HCT116 (cell line): Measurements from ENCODE around the gene KRTAP12-2. TPM values are rescaled to one million over a fixed set of nuclear protein-coding genes. Genes with fewer than 3 reads are reported as not detected.

ENCODE experiments used
- ATAC-seq: fragments of 200-7000 bp; cut with Tn5 transposase; 2 replicates; pipeline ENCODE4 v1.9.1; 2020; ENCODE audit warnings: mild to moderate bottlenecking, moderate library complexity
- BruUV-seq: library from RNA; stranded (reverse); fragments of 400-500 nt; replicated peaks from 2 replicates; lab custom pipeline; 2021; lab: Mats Ljungman, UMichigan
- CTCF ChIA-PET: fragments of 300-600 bp; sonication (Branson Sonifier 250); formaldehyde crosslinking; loops from one replicate; lab custom pipeline; 2021; ENCODE audit warnings: antibody characterized with exemption; lab: Charles Lee
- POLR2A ChIA-PET: fragments of 300-600, 350-600 bp; sonication (Branson Sonifier 250); formaldehyde crosslinking; loops from one replicate; lab custom pipeline; 2021; ENCODE audit warnings: antibody characterized with exemption; lab: Charles Lee
- RAD21 ChIA-PET, 2 experiments: fragments of 300-600 bp; sonication (Branson Sonifier 250); formaldehyde crosslinking; loops; one replicate each; lab custom pipeline; 2023; ENCODE audit warnings: low total read pairs in 2 of 2; ENCODE audit not compliant: uncharacterized antibody in 2 of 2, unreplicated experiment in 2 of 2, low non-redundant PET in 1 of 2; lab: Charles Lee
- DNase-seq: peaks from one replicate; pipeline ENCODE4 v3.0.0-alpha.2; 2010; ENCODE audit warnings: low read depth, low spot score
- H2AFZ ChIP-seq: fragments of 200-600 bp; shearing (Covaris generic), sonication (generic); 2 replicates; pipeline ENCODE4 v1.6.1; 2017; ENCODE audit warnings: low read depth, mixed run types, mixed read lengths, antibody characterized with exemption, low read length; ENCODE audit not compliant: poor library complexity, severe bottlenecking
- H3K27ac ChIP-seq: 2 replicates; pipeline ENCODE4 v1.5.1; 2012; ENCODE audit warnings: low read depth, low read length
- H3K27me3 ChIP-seq: fragments of 200-600 bp; sonication (generic); 2 replicates; pipeline ENCODE4 v1.6.1; 2016; ENCODE audit warnings: mixed run types, low read length, mixed read lengths; ENCODE audit not compliant: insufficient read depth
- H3K36me3 ChIP-seq, 2 experiments: fragments of 200-500 bp in 1 of 2; fragments of 200-600 bp in 1 of 2; sonication (Bioruptor generic) in 1 of 2; sonication (generic) in 1 of 2; 2 replicates each; pipeline versions ENCODE4 v1.5.1 to v1.6.1; 2014 to 2016; ENCODE audit warnings: low read length in 2 of 2, inconsistent platforms in 1 of 2, mixed read lengths in 1 of 2, mixed run types in 1 of 2; ENCODE audit not compliant: insufficient read depth in 2 of 2, control insufficient read depth in 1 of 2
- H3K4me1 ChIP-seq, 2 experiments: fragments of 200-600 bp in 1 of 2; sonication (generic) in 1 of 2; 2 replicates each; pipeline versions ENCODE4 v1.5.1 to v1.6.1; 2012 to 2017; ENCODE audit warnings: low read length in 2 of 2, inconsistent platforms in 1 of 2, mild to moderate bottlenecking in 1 of 2, mixed read lengths in 1 of 2, mixed run types in 1 of 2, moderate library complexity in 1 of 2; ENCODE audit not compliant: insufficient read depth in 2 of 2, control insufficient read depth in 1 of 2
- H3K4me2 ChIP-seq: fragments of 200-600 bp; sonication (generic); 2 replicates; pipeline ENCODE4 v1.6.1; 2017; ENCODE audit warnings: mixed run types, low read length, mixed read lengths
- H3K4me3 ChIP-seq, 2 experiments: fragments of 200-600 bp in 1 of 2; sonication (generic) in 1 of 2; replicated peaks in 1 of 2; 2 replicates each; pipeline ENCODE4 v1.5.1; 2011 to 2016; ENCODE audit warnings: low read length in 2 of 2, control low read depth in 1 of 2, low read depth in 1 of 2, mild to moderate bottlenecking in 1 of 2, mixed read lengths in 1 of 2, mixed run types in 1 of 2
- H3K79me2 ChIP-seq: fragments of 200-600 bp; sonication (generic); 2 replicates; pipeline ENCODE4 v1.6.1; 2017; ENCODE audit warnings: mild to moderate bottlenecking, mixed run types, low read length, moderate library complexity, mixed read lengths; ENCODE audit not compliant: insufficient read depth
- H3K9ac ChIP-seq: fragments of 200-600 bp; sonication (generic); 2 replicates; pipeline ENCODE4 v1.6.1; 2016; ENCODE audit warnings: low read length, mixed read lengths
- H3K9me2 ChIP-seq: fragments of 200-600 bp; sonication (generic), shearing (Covaris generic); 2 replicates; pipeline ENCODE4 v1.6.1; 2017; ENCODE audit warnings: mixed run types, mild to moderate bottlenecking, moderate library complexity; ENCODE audit not compliant: insufficient read depth
- H3K9me3 ChIP-seq, 2 experiments: fragments of 200-500 bp in 1 of 2; fragments of 200-600 bp in 1 of 2; sonication (Bioruptor generic) in 1 of 2; sonication (generic) in 1 of 2; 2 replicates each; pipeline ENCODE4 v1.6.1; 2014 to 2017; ENCODE audit warnings: low read length in 2 of 2, mixed read lengths in 2 of 2, inconsistent platforms in 1 of 2, low read depth in 1 of 2, mild to moderate bottlenecking in 1 of 2, mixed run types in 1 of 2, moderate library complexity in 1 of 2; ENCODE audit not compliant: control insufficient read depth in 1 of 2, insufficient read depth in 1 of 2
- H4K20me1 ChIP-seq: fragments of 200-600 bp; sonication (generic), shearing (Covaris generic); 2 replicates; pipeline ENCODE4 v1.6.1; 2017; ENCODE audit warnings: mixed run types, mild to moderate bottlenecking, moderate library complexity; ENCODE audit not compliant: insufficient read depth
- ATF3 ChIP-seq: IDR thresholded peaks from 2 replicates; pipeline ENCODE4 v1.6.1; 2012
- CEBPB ChIP-seq: IDR thresholded peaks from 2 replicates; pipeline ENCODE4 v1.6.1; 2012; ENCODE audit warnings: low read depth
- EGR1 ChIP-seq: IDR thresholded peaks from 2 replicates; pipeline ENCODE4 v1.6.1; 2012; ENCODE audit warnings: low read depth
- ELF1 ChIP-seq: IDR thresholded peaks from 2 replicates; pipeline ENCODE4 v1.6.1; 2012; ENCODE audit warnings: low read depth, borderline replicate concordance
- EZH2 ChIP-seq: fragments of 200-600 bp; sonication (generic); IDR thresholded peaks from 2 replicates; pipeline ENCODE4 v1.6.1; 2017; ENCODE audit warnings: antibody characterized with exemption, mixed run types
- FOSL1 ChIP-seq: IDR thresholded peaks from 2 replicates; pipeline ENCODE4 v1.6.1; 2012; ENCODE audit warnings: low read depth
- JUND ChIP-seq: IDR thresholded peaks from 2 replicates; pipeline ENCODE4 v1.6.1; 2012
- POLR2AphosphoS5 ChIP-seq: IDR thresholded peaks from 2 replicates; pipeline ENCODE4 v1.6.1; 2011; ENCODE audit warnings: mild to moderate bottlenecking, low read depth, low read length, moderate library complexity
- RAD21 ChIP-seq: IDR thresholded peaks from 2 replicates; pipeline ENCODE4 v1.6.1; 2012; ENCODE audit warnings: low read depth, mild to moderate bottlenecking
- REST ChIP-seq: IDR thresholded peaks from 2 replicates; pipeline ENCODE4 v1.6.1; 2012; ENCODE audit warnings: low read depth
- SIN3A ChIP-seq: IDR thresholded peaks from 2 replicates; pipeline ENCODE4 v1.6.1; 2012; ENCODE audit warnings: low read depth
- SP1 ChIP-seq: IDR thresholded peaks from 2 replicates; pipeline ENCODE4 v1.6.1; 2012; ENCODE audit warnings: low read depth
- SRF ChIP-seq: IDR thresholded peaks from 2 replicates; pipeline ENCODE4 v1.6.1; 2012; ENCODE audit warnings: low read depth
- YY1 ChIP-seq: IDR thresholded peaks from 2 replicates; pipeline ENCODE4 v1.6.1; 2011; ENCODE audit warnings: low read length, low read depth, moderate library complexity, mild to moderate bottlenecking; ENCODE audit not compliant: insufficient replicate concordance; ENCODE audit errors: extremely low read depth
- ZFX ChIP-seq: fragments of 450-650 bp; IDR thresholded peaks from 2 replicates; pipeline ENCODE4 v1.6.1; 2017
- ZNF274 ChIP-seq: fragments of 200-500 bp; sonication (Bioruptor generic); IDR thresholded peaks from 2 replicates; pipeline ENCODE4 v1.6.1; 2014; ENCODE audit warnings: mild to moderate bottlenecking, low read depth, low read length, inconsistent platforms
- intact Hi-C: fragments of 100-400 bp; cut with micrococcal nuclease; formaldehyde crosslinking; loops from 2 replicates; pipeline ENCODE4 v1.10.0; 2022
- total RNA-seq: library from RNA; stranded (reverse); gene quantifications from one replicate; pipeline ENCODE4 v1.2.1, GENCODE V29; 2021; ENCODE audit not compliant: unreplicated experiment
- TF ChIP-seq, protein P1 (sequence below), 3 experiments: fragments of 200-600 bp in 1 of 3; sonication (generic) in 1 of 3; IDR thresholded peaks in 2 of 3; conservative IDR thresholded peaks in 1 of 3; 2 replicates each; pipeline ENCODE4 v1.5.1; 2012 to 2017; ENCODE audit warnings: low read depth in 2 of 3, low read length in 2 of 3, antibody characterized with exemption in 1 of 3, borderline replicate concordance in 1 of 3, control low read depth in 1 of 3, mild to moderate bottlenecking in 1 of 3, mixed read lengths in 1 of 3, mixed run types in 1 of 3, moderate library complexity in 1 of 3; ENCODE audit not compliant: insufficient read depth in 1 of 3

Gene KRTAP12-2
- total RNA-seq, 1 experiment from 2014 or later: not detected

GRCh38 chr21:44667612-44668011, 885 bp upstream of the KRTAP12-2 start:
- CTCF ChIA-PET: no interaction called here
- intact Hi-C loops: no loop called here
- Histone ChIP-seq H2AFZ (no peak overlapping the region), H3K4me3 (no peak overlapping the region), H3K4me1 (no peaks in the 10 kb centered on the region), H3K4me2 (no peak overlapping the region), H3K27ac (no peak overlapping the region), H3K27me3 (0 out of 2 replicates have a peak, but pooled peaks cover 5% of the 10 kb centered on the region), H3K36me3 (no peaks in the 10 kb centered on the region; a peak in 1 of 4 replicates), H4K20me1 (no peaks in the 10 kb centered on the region), H3K9me2 (no peaks in the 10 kb centered on the region), H3K9ac (no peak overlapping the region), H3K9me3 (no peaks in the 10 kb centered on the region), H3K79me2 (no peaks in the 10 kb centered on the region)
- TF ChIP-seq EGR1: no peak
- no peak for TF ChIP-seq CEBPB
- no peak for TF ChIP-seq SRF
- TF ChIP-seq JUND: no peak
- no peak for TF ChIP-seq ELF1
- no peak for TF ChIP-seq RAD21
- DNase-seq (no peak), ATAC-seq (no peak)
- BruUV-seq: no TSS peak
- POLR2A ChIA-PET: no interaction called here
- RAD21 ChIA-PET: no interaction called here

DNA sequence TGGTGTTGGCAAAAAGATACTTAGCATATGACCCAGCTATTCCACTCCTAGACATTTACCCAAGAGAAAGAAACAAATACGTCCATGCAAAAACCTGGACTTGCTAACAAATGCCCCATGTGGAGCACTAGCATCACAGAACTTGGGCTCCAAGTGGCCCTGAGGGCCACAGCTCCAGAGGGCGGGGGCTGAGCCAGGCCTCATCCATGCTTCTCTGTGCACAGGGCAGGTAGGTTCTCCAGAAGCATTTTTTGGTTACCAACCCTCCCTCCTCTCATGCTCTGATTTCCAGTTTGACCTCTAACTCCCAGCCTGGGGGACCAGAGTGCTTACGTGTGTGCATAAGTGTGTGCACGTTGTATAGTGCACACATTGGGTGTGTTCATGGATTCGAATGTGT, 2.0 kb downstream of the KRTAP12-2 start:
- no peaks in the 10 kb centered on the region for H3K9me2 ChIP-seq
- H3K9ac ChIP-seq: no peak overlapping the region
- H3K4me1 ChIP-seq: no peaks in the 10 kb centered on the region
- H4K20me1 ChIP-seq: no peaks in the 10 kb centered on the region
- H3K4me2 ChIP-seq: no peak overlapping the region
- no peak overlapping the region for H3K4me3 ChIP-seq
- H3K27ac ChIP-seq: no peak overlapping the region
- ChIA-PET RAD21 (no interaction called here), CTCF (no interaction called here), POLR2A (no interaction called here)
- DNase-seq: no peak
- no peaks in the 10 kb centered on the region for H3K9me3 ChIP-seq
- no peak overlapping the region for H2AFZ ChIP-seq
- no TSS peak for BruUV-seq
- ATAC-seq: no peak
- no peaks in the 10 kb centered on the region for H3K79me2 ChIP-seq
- 0 out of 2 replicates have a peak, but pooled peaks cover 5% of the 10 kb centered on the region for H3K27me3 ChIP-seq
- intact Hi-C loops: no loop called here
- no peaks in the 10 kb centered on the region; a peak in 1 of 4 replicates for H3K36me3 ChIP-seq
- TF ChIP-seq EZH2: no peak
- TF ChIP-seq FOSL1: no peak
- no peak for TF ChIP-seq SRF
- no peak for TF ChIP-seq ELF1
- TF ChIP-seq, protein P1, sequence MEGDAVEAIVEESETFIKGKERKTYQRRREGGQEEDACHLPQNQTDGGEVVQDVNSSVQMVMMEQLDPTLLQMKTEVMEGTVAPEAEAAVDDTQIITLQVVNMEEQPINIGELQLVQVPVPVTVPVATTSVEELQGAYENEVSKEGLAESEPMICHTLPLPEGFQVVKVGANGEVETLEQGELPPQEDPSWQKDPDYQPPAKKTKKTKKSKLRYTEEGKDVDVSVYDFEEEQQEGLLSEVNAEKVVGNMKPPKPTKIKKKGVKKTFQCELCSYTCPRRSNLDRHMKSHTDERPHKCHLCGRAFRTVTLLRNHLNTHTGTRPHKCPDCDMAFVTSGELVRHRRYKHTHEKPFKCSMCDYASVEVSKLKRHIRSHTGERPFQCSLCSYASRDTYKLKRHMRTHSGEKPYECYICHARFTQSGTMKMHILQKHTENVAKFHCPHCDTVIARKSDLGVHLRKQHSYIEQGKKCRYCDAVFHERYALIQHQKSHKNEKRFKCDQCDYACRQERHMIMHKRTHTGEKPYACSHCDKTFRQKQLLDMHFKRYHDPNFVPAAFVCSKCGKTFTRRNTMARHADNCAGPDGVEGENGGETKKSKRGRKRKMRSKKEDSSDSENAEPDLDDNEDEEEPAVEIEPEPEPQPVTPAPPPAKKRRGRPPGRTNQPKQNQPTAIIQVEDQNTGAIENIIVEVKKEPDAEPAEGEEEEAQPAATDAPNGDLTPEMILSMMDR (IDR thresholded peaks at IDR 0.05 in 2 of 3, conservative IDR thresholded peaks at IDR 0.05 in 1 of 3; ENCODE audit: borderline replicate concordance in 1 of 3, insufficient read depth in 1 of 3, low read depth in 2 of 3, low read length in 2 of 3): no peak
- TF ChIP-seq ZNF274: no peak
- TF ChIP-seq SP1: no peak
- TF ChIP-seq ZFX: no peak
- TF ChIP-seq SIN3A: no peak
- no peak for TF ChIP-seq ATF3
- no peak for TF ChIP-seq REST
- TF ChIP-seq POLR2AphosphoS5: no peak
- no peak for TF ChIP-seq YY1
